GM21447 (cell line): Measurements from ENCODE around the gene UBE2S.
A peak's percentile ranks its signal among the peaks of the same experiment; 100 is the strongest.
"Not testable (repeated sequence)": the region's sequence is repeated elsewhere in the genome, so short reads cannot be mapped to it uniquely, and the experiment has no call there.

Experiments
- ATAC-seq: cut with Tn5 transposase; IDR thresholded peaks from one replicate; pipeline ENCODE4 v1.9.1; 2021; ENCODE audit not compliant: unreplicated experiment

Gene UBE2S

DNA sequence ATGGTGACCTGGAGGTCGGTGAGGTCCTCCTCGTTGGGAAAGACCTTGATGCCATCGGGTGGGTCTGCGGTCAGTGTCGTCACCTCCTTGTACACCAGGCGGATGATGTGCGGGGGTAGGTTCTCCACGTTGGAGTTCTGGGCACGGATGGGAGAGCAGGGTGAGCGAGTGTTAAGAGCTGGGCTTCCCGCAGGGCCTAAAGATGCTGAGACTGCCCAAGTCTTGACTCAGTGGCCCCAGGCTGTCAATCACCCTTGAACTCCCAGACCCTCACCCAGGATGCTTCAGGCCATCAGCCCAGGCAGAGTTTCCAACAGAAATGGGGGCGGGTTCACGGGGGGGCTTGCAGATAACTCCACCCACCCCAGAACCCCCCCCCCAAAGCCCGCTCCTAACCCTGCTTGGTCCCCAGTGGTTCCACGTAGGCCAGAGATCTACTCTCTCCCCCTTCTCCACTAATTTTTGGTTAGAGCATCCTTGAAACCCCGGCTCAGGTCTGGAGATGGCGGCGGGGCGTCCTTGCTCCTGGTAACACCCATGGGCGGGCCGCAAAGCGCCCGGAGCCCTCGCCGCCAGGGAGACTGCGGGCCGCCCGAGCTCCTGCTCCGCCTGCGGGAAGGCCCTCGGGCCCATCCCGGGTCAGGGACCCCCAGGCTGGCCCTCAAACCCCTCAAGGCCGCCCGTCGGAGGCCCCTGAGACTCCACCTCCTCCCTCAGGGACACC, 600 bp downstream of the UBE2S start:
- peak; percentile 4 for ATAC-seq

DNA sequence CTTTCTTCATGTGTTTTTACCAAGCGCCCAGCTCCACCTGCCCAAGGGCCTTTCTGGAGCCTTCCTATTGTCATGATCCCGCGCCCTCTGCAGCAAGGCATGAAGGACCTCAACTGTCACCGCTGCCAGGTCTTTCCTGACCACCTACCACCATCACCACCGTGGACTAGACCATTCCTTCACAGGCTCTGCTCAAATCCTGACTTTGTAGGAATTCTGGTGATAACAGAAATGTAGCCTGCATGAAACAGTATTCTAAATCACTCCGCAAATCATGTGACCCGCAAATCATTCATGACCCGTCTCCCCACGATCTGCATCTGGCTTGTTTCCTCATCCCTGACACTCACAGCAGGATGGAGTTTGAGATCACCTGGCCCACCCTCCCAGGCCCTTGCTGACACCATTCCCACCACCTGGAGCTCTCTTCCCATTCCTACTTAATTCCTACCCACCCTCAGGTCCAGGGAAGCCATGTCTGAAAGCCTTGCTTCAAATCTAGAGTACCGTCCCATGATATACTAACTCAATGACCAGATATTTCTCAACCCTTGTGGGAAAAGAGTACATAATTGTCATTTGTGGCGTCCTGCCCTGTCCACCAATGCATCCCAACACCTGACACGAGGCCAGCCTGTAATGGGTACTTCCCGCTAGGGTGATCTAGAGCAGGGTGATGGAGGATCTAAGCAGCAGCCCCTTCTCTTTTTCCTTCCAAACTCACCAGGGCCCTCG, 1.3 kb downstream of the UBE2S start:
- ATAC-seq, result no peak

DNA sequence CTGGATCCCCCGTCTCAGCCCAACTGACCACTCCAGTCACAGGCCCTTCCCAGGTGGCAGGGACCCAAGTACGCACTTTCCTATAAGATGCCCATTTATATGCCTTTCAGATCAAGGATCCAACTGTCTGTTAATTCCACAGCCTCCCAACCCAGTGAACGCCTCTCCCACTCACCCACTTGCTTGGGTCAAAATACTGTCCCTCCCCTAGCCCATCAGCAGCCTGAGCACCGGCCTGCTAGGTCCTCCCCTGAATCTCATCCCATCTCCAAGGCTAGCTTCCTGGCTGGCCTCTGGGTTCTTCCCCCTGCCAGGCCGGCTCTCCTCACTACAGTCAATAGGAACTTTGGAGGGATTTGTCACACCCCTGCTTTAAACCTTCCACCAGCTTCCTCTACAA, 1.9 kb downstream of the UBE2S start:
- no peak for ATAC-seq

DNA sequence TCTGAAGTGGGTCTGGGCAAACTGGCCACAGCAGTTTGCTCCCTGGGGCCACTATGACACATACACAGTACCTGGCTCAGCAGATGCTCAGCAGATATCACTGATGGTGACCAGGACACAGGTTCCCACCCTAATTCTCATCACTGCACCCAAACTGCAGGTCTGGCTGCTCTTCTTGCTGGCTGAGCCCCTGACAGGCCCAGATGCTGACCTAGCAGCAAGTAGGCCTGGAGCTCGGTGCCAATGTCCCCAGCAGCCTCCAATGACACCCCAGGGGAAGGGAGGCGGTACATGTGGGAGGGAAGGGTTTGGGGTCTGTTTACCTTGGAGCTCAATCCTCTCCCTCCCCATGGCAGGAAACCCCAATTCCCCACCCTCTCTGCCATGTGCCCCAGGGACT, 5.1 kb downstream of the UBE2S start:
- ATAC-seq, result no peak

DNA sequence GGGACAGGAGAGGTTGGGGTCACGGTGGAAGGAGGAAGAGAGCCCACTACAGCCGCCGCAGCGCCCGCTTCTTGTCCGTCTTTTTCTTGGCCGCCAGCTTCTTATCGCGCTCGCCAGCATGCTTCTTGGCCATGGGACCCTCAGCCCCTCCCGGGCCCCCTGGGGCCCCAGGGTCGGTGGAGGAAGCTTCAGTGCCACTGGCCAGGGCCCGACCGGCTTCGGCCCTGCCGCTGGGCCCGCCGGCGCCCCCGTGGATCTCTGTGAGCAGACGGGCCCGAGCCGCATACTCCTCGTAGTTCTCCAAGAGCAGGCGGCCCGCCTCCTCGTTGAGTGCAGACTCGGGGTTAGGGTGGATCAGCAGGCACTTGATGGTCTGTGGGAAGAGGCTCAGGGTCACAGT, 6.2 kb downstream of the UBE2S start:
- ATAC-seq, result not testable (repeated sequence)

DNA sequence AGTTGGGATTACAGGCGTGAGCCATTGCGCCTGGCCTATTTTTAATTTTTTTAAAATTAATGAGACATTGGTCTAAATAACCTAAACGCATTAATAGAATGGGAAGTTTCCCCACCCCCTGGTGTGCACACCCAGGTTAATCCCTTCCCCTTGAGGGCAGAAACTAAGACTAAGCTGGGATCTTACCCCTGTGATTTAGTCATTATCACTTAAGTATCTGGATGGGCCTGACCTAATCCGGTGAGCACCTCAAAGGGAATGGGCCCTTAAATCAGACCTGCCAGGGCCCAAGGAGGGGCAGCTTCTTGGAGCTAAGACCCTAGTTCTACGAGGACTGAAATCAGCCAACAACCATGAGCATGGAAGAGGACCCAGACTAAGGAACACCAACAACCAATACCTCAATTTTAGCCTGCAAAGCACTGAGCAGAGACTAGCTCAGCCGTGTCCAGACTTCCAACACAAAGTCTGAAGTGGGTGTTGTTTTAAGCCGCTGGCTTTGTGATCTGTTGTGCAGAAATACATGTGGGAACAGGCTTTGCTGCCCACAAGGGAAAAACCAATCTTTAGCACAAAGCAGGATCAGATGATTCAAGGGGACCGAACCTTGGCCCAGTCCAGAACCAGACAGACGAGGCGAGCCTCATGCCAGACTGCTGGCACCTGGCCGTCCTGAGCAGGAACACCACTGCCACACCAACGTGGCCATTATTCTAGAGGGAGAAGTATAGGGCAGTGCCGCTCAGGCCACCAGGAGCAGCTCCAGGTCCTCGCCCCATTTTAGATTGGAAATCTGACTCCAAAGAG, 7.1 kb downstream of the UBE2S start:
- ATAC-seq, result no peak

DNA sequence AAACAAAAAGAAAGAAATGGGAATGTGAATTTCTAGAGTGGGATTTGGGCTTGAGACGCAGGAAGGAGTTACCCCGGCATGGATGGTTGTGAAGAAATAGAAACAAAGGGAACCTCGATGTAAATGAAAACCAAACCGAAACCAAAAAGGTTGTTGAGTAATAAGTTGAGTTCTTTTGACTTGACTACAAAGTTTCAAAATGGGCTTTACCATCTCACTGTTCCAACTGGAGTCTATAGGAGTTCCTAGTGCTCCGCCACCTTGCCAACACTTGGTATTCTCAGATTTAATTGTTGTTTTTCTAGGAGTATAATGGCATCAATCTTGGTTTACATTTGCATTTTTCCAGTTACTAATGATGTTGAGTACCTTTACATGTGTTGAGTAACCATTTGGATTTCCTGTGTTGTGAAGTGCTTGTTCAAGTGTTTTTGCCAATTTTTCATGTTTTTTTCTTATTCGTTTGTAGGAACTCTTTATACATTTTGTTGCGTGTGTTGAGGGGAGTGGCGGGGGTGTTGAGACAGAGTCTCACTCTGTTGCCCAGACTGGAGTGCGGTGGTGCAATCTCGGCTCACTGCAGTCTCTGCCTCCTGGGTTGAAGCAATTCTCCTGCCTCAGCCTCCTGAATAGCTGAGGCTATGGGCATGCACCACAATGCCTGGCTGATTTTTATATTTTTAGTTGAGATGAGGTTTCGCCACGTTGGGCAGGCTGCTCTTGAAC, 9.2 kb downstream of the UBE2S start:
- ATAC-seq, result no peak

DNA sequence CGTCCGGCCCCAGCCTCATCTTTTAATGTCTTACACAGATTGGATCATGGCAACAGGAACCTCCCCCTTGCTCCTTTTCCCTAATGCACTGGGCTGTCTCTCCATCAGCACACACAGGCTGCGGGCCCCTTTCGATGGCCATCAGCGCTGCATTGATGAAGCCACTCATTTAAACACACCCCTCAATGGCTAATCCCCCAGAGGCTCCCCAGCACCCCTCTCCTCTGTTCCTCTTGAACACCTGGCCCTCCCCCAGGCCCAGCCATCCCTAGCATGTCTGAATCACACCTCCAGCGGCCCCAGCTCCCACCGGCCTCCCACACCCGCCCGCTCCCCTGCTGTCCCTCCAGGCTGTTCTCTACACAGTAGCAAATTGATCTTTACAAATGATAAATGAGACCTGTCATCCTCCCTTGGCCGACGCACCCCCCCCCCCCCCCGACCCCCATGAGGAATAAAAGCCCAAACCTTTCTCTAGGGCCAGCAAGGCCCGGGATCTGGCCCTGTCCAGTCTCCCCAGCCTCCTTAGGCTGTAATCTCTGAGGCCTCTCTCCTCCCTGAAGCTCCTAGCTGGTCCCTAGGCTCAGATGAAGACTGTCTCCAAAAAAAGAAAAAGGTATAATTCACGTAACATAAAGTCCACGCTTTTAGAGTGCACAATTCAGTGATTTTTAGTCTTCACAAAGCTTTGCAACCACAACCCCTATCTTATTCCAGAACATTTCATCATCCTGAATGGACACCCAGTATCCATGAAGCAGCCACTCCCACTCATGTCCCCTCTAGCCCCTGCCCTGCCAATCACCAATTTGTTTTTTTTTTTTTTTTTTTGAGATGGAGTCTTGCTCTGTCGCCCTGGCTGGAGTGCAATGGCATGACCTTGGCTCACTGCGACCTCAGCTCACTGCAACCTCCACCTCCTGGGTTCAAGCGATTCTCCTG, 14.5 kb downstream of the UBE2S start:
- ATAC-seq, result no peak

DNA sequence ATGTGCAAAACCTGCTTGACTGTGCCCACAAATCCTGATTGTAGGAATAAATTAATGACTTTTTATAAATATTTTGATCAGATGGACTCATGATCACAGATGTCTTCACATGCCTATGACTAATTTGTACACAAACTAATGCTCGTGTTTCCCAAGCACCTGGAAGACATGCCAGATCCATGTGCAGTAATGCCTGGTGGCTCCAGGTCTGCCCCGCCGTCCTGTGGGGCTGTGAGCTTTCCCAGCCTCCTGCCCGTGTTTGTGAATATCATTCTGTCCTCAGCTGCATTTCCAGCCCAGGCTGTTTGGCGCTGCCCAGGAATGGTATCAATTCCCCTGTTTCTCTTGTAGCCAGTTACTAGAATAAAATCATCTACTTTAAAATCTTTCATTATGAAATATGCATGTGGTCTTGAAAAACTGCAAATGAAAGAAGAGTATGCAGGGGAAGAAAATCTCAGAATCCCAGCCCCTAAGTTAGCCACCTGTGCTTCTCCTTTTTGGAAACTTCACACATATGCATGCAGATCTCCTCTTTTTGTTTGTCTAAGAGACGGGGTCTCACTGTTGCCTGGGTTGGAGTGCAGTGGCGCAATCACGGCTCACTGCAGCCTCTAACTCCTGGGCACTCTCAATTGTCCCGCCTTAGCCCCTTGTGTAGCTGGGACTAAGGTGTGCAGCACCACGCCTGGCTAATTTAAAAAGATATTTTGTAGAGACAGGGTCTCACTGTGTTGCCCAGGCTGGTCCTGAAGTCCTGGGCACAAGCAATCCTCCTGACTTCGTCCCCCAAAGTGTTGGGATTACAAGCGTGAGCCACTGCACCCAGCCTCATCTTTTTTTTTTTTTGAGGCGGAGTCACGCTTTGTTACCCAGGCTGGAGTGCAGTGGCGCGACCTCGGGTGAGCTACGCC, 15.6 kb downstream of the UBE2S start:
- ATAC-seq, result no peak

DNA sequence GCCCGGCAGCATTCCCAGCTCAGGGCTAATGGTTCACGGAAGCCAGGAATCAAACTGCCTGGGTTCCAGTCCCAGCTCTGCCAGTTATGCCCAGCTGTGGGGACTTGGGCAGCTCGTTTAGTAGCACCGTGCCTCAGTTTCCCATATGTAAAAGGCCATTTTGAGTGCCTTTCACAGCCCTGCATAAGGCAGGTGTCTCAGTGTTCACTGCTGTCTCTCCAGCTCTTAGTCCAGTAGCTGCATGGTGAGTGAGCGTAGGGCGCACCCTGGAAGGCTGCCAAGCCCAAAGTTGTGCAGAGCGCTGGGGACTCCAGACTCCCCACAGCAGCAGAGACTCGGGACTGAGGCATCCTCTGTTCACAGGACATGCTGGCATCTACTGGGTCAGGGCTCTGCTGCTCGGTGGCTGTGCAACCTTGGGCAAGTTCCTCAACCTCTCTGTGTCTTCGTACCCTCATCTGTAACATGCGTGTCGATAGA, 16.4 kb downstream of the UBE2S start:
- no peak for ATAC-seq

DNA sequence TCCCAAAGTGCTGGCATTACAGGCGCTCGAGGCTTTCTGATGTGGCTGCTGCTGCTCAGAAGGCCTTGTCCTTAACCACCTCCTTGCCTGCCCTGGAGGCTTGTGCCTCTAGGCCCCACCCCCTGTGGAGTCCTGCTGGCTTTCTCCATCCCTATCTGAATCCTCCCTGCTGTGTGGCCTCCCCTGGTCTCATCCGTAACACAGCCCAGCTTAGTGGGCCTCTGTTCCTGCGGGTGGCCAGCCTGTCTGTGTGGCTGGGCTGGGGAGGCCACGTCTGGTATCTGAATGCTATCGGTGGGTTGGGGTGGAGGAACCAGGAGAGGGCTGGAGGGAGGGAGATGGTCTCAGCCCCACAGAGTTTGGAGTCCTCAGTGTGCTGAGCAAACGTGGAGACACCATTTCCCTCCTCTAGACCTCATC, 17.1 kb downstream of the UBE2S start:
- no peak for ATAC-seq

DNA sequence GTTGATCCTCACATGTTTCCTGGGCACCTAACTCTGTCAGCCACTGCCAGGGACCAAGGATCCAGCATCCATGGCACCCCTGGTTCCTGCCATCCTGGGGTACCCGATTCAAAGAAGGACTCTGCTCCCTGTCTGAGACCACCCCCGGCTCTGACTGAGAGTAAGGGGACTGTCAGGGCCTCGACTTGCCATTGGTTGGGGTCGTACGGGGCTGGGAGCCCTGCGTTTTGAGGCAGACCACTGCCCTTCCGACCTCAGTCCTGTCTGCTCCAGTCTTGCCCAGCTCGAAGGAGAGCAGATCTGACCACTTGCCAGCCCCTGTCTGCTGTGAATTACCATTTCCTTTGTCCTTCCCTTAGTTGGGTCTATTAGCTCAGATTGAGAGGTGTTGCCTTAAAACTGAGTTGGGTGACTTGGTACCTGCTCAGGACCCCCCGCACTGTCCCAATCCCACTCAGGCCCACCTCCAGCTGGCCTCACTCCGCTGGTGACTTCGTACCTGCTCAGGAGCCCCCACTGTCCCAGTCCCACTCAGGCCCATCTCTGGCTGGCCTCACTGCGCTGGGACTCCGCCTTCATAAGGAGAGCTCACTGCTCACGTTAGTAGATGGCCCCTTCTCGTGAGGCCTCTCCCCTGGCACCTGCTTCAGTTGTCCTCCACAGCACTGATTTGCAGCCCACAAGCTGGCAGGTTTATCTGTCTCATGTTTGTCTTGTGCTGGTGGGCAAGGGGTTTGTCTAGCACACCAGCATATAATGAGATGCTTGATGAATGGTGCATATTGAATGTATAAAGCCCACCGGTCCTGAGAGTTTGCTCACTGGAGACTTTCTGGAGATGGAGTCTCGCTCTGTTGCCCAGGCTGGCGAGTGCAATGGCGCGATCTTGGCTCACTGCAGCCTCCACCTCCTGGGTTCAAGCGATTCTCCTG, 17.9 kb downstream of the UBE2S start:
- ATAC-seq, result no peak

DNA sequence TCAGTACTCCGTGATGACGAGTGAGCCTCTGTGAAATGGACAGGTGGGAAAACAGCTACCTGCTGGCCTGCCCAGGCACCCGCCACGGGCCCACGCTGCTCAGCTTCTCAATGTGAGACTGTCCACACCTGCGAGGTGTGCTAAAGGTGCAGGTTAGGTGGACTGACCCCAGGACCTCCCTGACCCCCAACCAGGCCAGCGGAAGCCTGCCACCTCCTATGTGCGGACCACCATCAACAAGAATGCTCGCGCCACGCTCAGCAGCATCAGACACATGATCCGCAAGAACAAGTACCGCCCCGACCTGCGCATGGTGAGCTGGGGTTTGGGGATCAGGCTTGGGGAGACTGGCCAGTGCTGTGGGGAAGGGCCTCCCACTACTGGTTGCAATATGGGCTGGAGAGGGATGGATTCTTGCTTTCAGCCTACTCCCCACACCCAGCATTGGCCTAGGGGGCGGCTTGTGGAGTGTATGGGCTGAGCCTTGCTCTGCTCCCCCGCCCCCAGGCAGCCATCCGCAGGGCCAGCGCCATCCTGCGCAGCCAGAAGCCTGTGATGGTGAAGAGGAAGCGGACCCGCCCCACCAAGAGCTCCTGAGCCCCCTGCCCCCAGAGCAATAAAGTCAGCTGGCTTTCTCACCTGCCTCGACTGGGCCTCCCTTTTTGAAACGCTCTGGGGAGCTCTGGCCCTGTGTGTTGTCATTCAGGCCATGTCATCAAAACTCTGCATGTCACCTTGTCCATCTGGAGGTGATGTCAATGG, 19.7 kb downstream of the UBE2S start:
- no peak for ATAC-seq

DNA sequence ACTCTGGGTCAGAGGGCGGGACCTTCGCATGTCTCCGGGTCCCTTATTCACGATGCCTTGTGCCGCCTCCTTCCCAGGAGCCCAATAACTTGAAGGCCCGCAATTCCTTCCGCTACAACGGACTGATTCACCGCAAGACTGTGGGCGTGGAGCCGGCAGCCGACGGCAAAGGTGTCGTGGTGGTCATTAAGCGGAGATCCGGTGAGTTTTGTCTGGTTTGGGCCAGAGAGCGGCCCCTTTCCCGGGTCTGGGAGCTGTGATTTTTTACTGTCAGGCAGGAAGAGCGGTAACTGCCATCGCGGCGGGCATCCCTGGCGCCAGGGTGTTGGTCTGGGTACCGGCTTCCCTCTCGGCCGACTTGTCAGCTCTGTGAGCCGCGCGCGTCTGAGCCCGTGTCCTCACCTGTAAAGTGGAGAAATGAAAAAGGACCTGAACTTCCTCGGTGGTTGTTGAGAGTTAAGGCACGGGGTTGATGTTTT, 21.1 kb downstream of the UBE2S start:
- no peak for ATAC-seq

DNA sequence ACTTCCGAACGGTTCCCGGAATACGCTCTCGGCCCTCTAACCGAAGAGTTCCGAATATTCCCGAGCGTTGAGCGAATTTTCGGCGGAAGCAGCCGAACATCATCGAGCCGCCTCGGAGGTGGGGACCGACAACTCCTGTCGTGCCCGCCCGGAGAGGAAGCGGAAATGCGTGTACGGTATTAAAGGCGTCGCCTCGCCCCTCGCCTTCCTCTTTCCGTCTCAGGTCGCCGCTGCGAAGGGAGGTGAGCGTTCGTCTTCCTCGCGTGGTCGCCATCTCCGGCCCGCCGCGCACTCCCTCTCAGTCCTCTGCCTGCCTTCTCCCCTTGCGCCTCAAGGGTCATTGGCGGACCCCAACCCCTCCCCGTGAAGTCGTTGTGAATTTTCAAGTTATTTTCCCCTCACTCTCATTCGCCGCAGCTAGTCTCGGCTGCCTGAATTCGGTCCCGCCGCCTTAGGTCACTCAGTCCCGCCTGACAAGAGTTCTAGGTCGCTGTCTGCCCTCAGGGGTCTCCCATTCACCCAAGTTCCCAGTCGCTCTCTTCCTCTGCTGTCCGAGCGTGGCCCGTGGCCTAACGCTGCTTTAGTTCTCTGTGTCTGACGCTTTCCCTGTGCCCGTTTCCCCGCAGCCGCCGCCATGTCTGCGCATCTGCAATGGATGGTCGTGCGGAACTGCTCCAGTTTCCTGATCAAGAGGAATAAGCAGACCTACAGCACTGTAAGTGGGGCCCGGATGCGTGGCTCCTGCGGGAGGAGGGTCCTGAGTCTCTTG, 21.7 kb downstream of the UBE2S start, which contains the start of gene RPL28:
TSS of gene RPL28 (plus strand) at position 209 of the 769 bp plus-strand sequence. CDS start at position 635, 426 bp downstream.
- ATAC-seq, result peak; percentile 54
